GM12878 (cell line): Measurements from ENCODE around the gene CNR2. TPM values are rescaled to one million over a fixed set of nuclear protein-coding genes. Genes with fewer than 3 reads are reported as not detected.

Source experiments
- ATAC-seq: fragments of 200-7000 bp; cut with Tn5 transposase; 3 replicates; pipeline ENCODE4 v1.9.1; 2020; ENCODE audit warnings: mild to moderate bottlenecking, moderate library complexity
- BruUV-seq: library from RNA; stranded (reverse); fragments of 400-500 nt; replicated peaks from 2 replicates; lab custom pipeline; 2021; lab: Mats Ljungman, UMichigan
- CTCF ChIA-PET: fragments of 300-600 bp; sonication (Branson Sonifier 250); formaldehyde crosslinking; extraction: SDS; loops from one replicate; lab custom pipeline; 2021; ENCODE audit warnings: inconsistent platforms; lab: Yijun Ruan, JAX
- POLR2A ChIA-PET: fragments of 350-600 bp; formaldehyde crosslinking; extraction: SDS; loops from one replicate; lab custom pipeline; 2021; ENCODE audit warnings: inconsistent platforms; lab: Charles Lee
- RAD21 ChIA-PET: fragments of 300-600 bp; sonication (Branson Sonifier 250); formaldehyde crosslinking; loops from one replicate; lab custom pipeline; 2023; ENCODE audit warnings: antibody characterized with exemption; ENCODE audit not compliant: unreplicated experiment; lab: Charles Lee
- SMC1A ChIA-PET: fragments of 300-600 bp; sonication (Branson Sonifier 250); formaldehyde crosslinking; loops from one replicate; lab custom pipeline; 2023; ENCODE audit not compliant: unreplicated experiment, uncharacterized antibody; lab: Charles Lee
- DNase-seq: peaks from one replicate; pipeline ENCODE4 v3.0.0-alpha.2; 2011; ENCODE audit warnings: low read depth, low spot score
- FAIRE-seq: peaks from 3 replicates; lab custom pipeline; 2011; peaks lifted over from hg19 to GRCh38; lab: Jason Lieb, UNC
- H2AFZ ChIP-seq: 2 replicates; pipeline ENCODE4 v1.6.0; 2011; ENCODE audit warnings: low read depth, low read length, control low read depth; ENCODE audit not compliant: control insufficient read depth
- H3K27ac ChIP-seq: 2 replicates; pipeline ENCODE4 v1.5.1; 2011; ENCODE audit warnings: control low read depth; ENCODE audit not compliant: control insufficient read depth, insufficient read depth
- H3K27me3 ChIP-seq, 2 experiments: replicated peaks in 1 of 2; 2 replicates each; pipeline versions ENCODE4 v1.6.0 to v1.6.1; 2011; ENCODE audit warnings: low read length in 1 of 2; ENCODE audit not compliant: control insufficient read depth in 2 of 2, insufficient read depth in 2 of 2
- H3K36me3 ChIP-seq, 2 experiments: 2 replicates each; pipeline ENCODE4 v1.5.1; 2011; ENCODE audit warnings: low read length in 1 of 2; ENCODE audit not compliant: control insufficient read depth in 2 of 2, insufficient read depth in 2 of 2
- H3K4me1 ChIP-seq: 2 replicates; pipeline ENCODE4 v1.6.1; 2011; ENCODE audit warnings: mild to moderate bottlenecking, low read length, moderate library complexity, mixed read lengths; ENCODE audit not compliant: control insufficient read depth, insufficient read depth
- H3K4me2 ChIP-seq: 2 replicates; pipeline ENCODE4 v1.6.0; 2011; ENCODE audit warnings: control low read depth; ENCODE audit not compliant: control insufficient read depth, insufficient read depth
- H3K4me3 ChIP-seq: fragments of 200-600 bp; sonication (generic); 2 replicates; pipeline ENCODE4 v1.5.1; 2016
- H3K79me2 ChIP-seq: 2 replicates; pipeline ENCODE4 v1.6.0; 2011; ENCODE audit warnings: low read length; ENCODE audit not compliant: control insufficient read depth, insufficient read depth
- H3K9ac ChIP-seq: 2 replicates; pipeline ENCODE4 v1.8.0; 2011; ENCODE audit warnings: low read length, control low read depth, mixed read lengths; ENCODE audit not compliant: control insufficient read depth, insufficient read depth
- H3K9me3 ChIP-seq: replicated peaks from 3 replicates; pipeline ENCODE4 v1.5.1; 2011; ENCODE audit warnings: mild to moderate bottlenecking, low read length; ENCODE audit not compliant: control insufficient read depth, insufficient read depth
- H4K20me1 ChIP-seq: 2 replicates; pipeline ENCODE4 v1.6.0; 2011; ENCODE audit not compliant: control insufficient read depth, insufficient read depth
- CBFB ChIP-seq: IDR thresholded peaks from 2 replicates; pipeline ENCODE4 v1.6.1; 2016; ENCODE audit warnings: antibody characterized with exemption, low read depth
- HDAC6 ChIP-seq: fragments of 200-600 bp; sonication (generic); IDR thresholded peaks from one replicate; pipeline ENCODE4 v1.8.0; 2017; ENCODE audit warnings: antibody characterized with exemption; ENCODE audit not compliant: unreplicated experiment
- KLF5 ChIP-seq: fragments of 450-650 bp; IDR thresholded peaks from 2 replicates; pipeline ENCODE4 v1.6.1; 2014; ENCODE audit warnings: mild to moderate bottlenecking; ENCODE audit not compliant: partially characterized antibody
- NFXL1 ChIP-seq: fragments of 450-650 bp; IDR thresholded peaks from 2 replicates; pipeline ENCODE4 v1.6.1; 2017; ENCODE audit warnings: antibody characterized with exemption, mild to moderate bottlenecking, borderline replicate concordance
- RUNX3 ChIP-seq: IDR thresholded peaks from 2 replicates; pipeline ENCODE4 v1.6.1; 2012; ENCODE audit warnings: low read length, inconsistent platforms
- SMAD5 ChIP-seq: IDR thresholded peaks from 2 replicates; pipeline ENCODE4 v1.6.1; 2016; ENCODE audit warnings: antibody characterized with exemption, low read depth
- TARDBP ChIP-seq: IDR thresholded peaks from 2 replicates; pipeline ENCODE4 v1.6.1; 2016; ENCODE audit warnings: borderline replicate concordance
- TBL1XR1 ChIP-seq: IDR thresholded peaks from 2 replicates; pipeline ENCODE4 v1.6.1; 2012; ENCODE audit warnings: low read depth, low read length, improper control_type of control experiment
- WGBS: methylation state at CpG from one replicate; pipeline ENCODE4 v1.1.6; 2016; ENCODE audit warnings: low lambda C conversion rate; ENCODE audit not compliant: insufficient replicate concordance, insufficient coverage; ENCODE audit errors: missing lambda C conversion rate; 5-methylcytosine and 5-hydroxymethylcytosine counted together
- in situ Hi-C: fragments of 300-500 bp; cut with MboI; formaldehyde crosslinking; loops from 9 replicates; pipeline ENCODE4 v1.14.3; 2018; ENCODE audit warnings: mixed read lengths
- intact Hi-C: fragments of 100-400 bp; cut with micrococcal nuclease; formaldehyde crosslinking; loops from one replicate; pipeline ENCODE4 v1.14.2; 2022; ENCODE audit not compliant: unreplicated experiment
- microRNA counts: library from miRNA; unstranded; fragments of <30 nt; microRNA quantifications from one replicate; lab custom pipeline; 2016
- microRNA-seq: library from miRNA; unstranded; fragments of <30 nt; microRNA quantifications from one replicate; pipeline ENCODE4, GENCODE V29; 2018
- polyA plus RNA-seq, 11 experiments: library from polyadenylated mRNA; depleted of rRNA in 4 of 11; unstranded in 6 of 11; stranded (reverse) in 5 of 11; fragments of >200 nt; fragmentation: Nextera tagmentation in 4 of 11; fragmentation: Illumina TruSeq in 1 of 11; extraction: Ambion mirVana in 4 of 11; extraction: Trizol in 1 of 11; gene quantifications; 1 replicate in 1 of 11; 2 replicates in 10 of 11; pipeline versions ENCODE4 v1.2.1 to v1.2.3, GENCODE V29; 2011 to 2016; ENCODE audit warnings: inconsistent platforms in 2 of 11, missing spikeins in 2 of 11, low read depth in 1 of 11
- small RNA-seq: library from RNA; depleted of rRNA; stranded (forward); fragments of <200 nt; gene quantifications from one replicate; pipeline ENCODE3, GENCODE V24; 2014
- total RNA-seq, 4 experiments: library from RNA; depleted of rRNA in 3 of 4; stranded (reverse); fragments of >200 nt in 3 of 4; fragmentation: Illumina TruSeq in 1 of 4; extraction: Trizol in 1 of 4; gene quantifications; 2 replicates each; pipeline versions ENCODE4 v1.2.1 to v1.2.3, GENCODE V29; 2013 to 2021
- TF ChIP-seq, protein P1 (sequence below): IDR thresholded peaks from 2 replicates; pipeline ENCODE4 v1.6.1; 2011; ENCODE audit warnings: borderline replicate concordance, low read depth, mild to moderate bottlenecking, moderate library complexity, low read length; ENCODE audit not compliant: insufficient read depth, poor library complexity, severe bottlenecking

The CNR2 gene
- total and polyA plus RNA-seq, 10 of the 15 experiments (the other 5 are each of a cell fraction or from before 2014, with no cell fraction given), result 0.46 to 19.8 (median 12.2) TPM

- TF ChIP-seq, protein P1, sequence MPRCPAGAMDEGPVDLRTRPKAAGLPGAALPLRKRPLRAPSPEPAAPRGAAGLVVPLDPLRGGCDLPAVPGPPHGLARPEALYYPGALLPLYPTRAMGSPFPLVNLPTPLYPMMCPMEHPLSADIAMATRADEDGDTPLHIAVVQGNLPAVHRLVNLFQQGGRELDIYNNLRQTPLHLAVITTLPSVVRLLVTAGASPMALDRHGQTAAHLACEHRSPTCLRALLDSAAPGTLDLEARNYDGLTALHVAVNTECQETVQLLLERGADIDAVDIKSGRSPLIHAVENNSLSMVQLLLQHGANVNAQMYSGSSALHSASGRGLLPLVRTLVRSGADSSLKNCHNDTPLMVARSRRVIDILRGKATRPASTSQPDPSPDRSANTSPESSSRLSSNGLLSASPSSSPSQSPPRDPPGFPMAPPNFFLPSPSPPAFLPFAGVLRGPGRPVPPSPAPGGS, result no peak
- TF ChIP-seq KLF5, result no peak
These were observed 88.5 kb downstream of the CNR2 start (continued) for GRCh38 chr1:23824711-23825075.

- WGBS, result 98% methylated on average over 6 of the region's 7 CpGs
- ChIA-PET RAD21 (interaction anchor here (1.0 to 2.4 kb wide), 4 partner anchors 13 to 186 kb away, joined by 3 to 16 read pairs (median 4); partner anchors contain the start of gene CNR2), SMC1A (interaction anchor here (0.5 to 2.0 kb wide), 11 partner anchors 8 to 326 kb away, joined by 3 to 9 read pairs (median 4); no protein-coding TSS in a partner anchor), CTCF (interaction anchor here (1.0 to 8.3 kb wide), 3 partner anchors 7 to 32 kb away, joined by 3 to 74 read pairs (median 8); no protein-coding TSS in a partner anchor), POLR2A (interaction anchor here (0.6 to 3.5 kb wide), 6 partner anchors 14 to 87 kb away, joined by 3 to 22 read pairs (median 4); partner anchors contain the start of gene PITHD1)
- Histone ChIP-seq H3K27me3 (no peaks in the 10 kb centered on the region), H3K4me2 (peak overlapping the region; percentile 84), H3K79me2 (peaks cover 10% of the 10 kb centered on the region), H3K36me3 (no peaks in the 10 kb centered on the region), H3K27ac (no peak overlapping the region), H4K20me1 (no peaks in the 10 kb centered on the region), H3K9ac (no peak overlapping the region), H3K4me1 (no peaks in the 10 kb centered on the region), H3K4me3 (peak overlapping the region; percentile 83; the same call in 1 of the 2 replicates), H3K9me3 (no peaks in the 10 kb centered on the region), H2AFZ (no peak overlapping the region)
- no peak for ATAC-seq
- FAIRE-seq, result no peak
- no peak for TF ChIP-seq NFXL1
- TF ChIP-seq RUNX3, result no peak
- TF ChIP-seq SMAD5, result no peak
- no peak for TF ChIP-seq CBFB
- TF ChIP-seq HDAC6, result no peak
- no peak for TF ChIP-seq TBL1XR1
- TF ChIP-seq TARDBP, result no peak
- no peak for DNase-seq
- in situ Hi-C loops (no loop called here), intact Hi-C loops (no loop called here)
- no TSS peak for BruUV-seq
These were observed 89.4 kb downstream of the CNR2 start for GRCh38 chr1:23823767-23824166.

MicroRNA genes within 50 kb of the gene (microRNA counts, 767-probe panel; counts per million panel counts)
- microRNA hsa-miR-378f (lab: Ali Mortazavi, UCI), result 55.3 counts per million

Small RNAs within 50 kb of the gene (microRNA-seq; reads per million reads assigned to microRNA genes)
- not detected for gene MIR378F

Small RNAs within 50 kb of the gene (small RNA-seq; reads per million reads assigned to genes)
- not detected for gene MIR378F

Other genes with a start within 250 kb of the CNR2 start
Only the 7 nearest of the 11 such genes appear.
- gene PITHD1, start 134.9 kb downstream of the CNR2 start, total RNA-seq (2014; rRNA removed), result 75.6 and 81.1 TPM in 2 replicates
- 64.2 and 68.6 TPM in 2 replicates for gene PITHD1, start 134.9 kb downstream of the CNR2 start, total RNA-seq (2014; rRNA removed; fragmentation: Illumina TruSeq; extraction: Trizol)
- gene PITHD1, start 134.9 kb downstream of the CNR2 start, total RNA-seq (2021), result 61.7 and 65.5 TPM in 2 replicates
- gene PITHD1, start 134.9 kb downstream of the CNR2 start, polyA plus RNA-seq (2011; rRNA removed), result 80.5 and 82.2 TPM in 2 replicates
- gene PITHD1, start 134.9 kb downstream of the CNR2 start, polyA plus RNA-seq (2014; fragmentation: Illumina TruSeq; extraction: Trizol), result 64.4 and 69.9 TPM in 2 replicates
- gene PITHD1, start 134.9 kb downstream of the CNR2 start, polyA plus RNA-seq (2014; fragmentation: Nextera tagmentation; extraction: Ambion mirVana), result 10 to 100 TPM; 23.7 to 43.3 TPM
- gene PITHD1, start 134.9 kb downstream of the CNR2 start, polyA plus RNA-seq (2014; rRNA removed), result 69.6 and 72.6 TPM in 2 replicates
- 10 to 100 TPM; 64.8 to 73.2 TPM for gene PITHD1, start 134.9 kb downstream of the CNR2 start, polyA plus RNA-seq (2016; fragmentation: Nextera tagmentation; extraction: Ambion mirVana)
- 94.0 and 107 TPM in 2 replicates for gene LYPLA2, start 122.2 kb downstream of the CNR2 start, total RNA-seq (2014; rRNA removed)
- 28.8 and 30.1 TPM in 2 replicates for gene LYPLA2, start 122.2 kb downstream of the CNR2 start, total RNA-seq (2014; rRNA removed; fragmentation: Illumina TruSeq; extraction: Trizol)
- 77.0 and 79.6 TPM in 2 replicates for gene LYPLA2, start 122.2 kb downstream of the CNR2 start, total RNA-seq (2021)
- gene LYPLA2, start 122.2 kb downstream of the CNR2 start, polyA plus RNA-seq (2011; rRNA removed), result 21.9 and 41.5 TPM in 2 replicates
- gene LYPLA2, start 122.2 kb downstream of the CNR2 start, polyA plus RNA-seq (2014; fragmentation: Illumina TruSeq; extraction: Trizol), result 15.5 and 47.7 TPM in 2 replicates
- 1 to 10 TPM; 2.7 to 5.9 TPM for gene LYPLA2, start 122.2 kb downstream of the CNR2 start, polyA plus RNA-seq (2014; fragmentation: Nextera tagmentation; extraction: Ambion mirVana)
- gene LYPLA2, start 122.2 kb downstream of the CNR2 start, polyA plus RNA-seq (2014; rRNA removed), result 110 and 131 TPM in 2 replicates
- gene LYPLA2, start 122.2 kb downstream of the CNR2 start, polyA plus RNA-seq (2016; fragmentation: Nextera tagmentation; extraction: Ambion mirVana), result 100 to 1,000 TPM; 116 to 129 TPM
- 46.8 and 51.6 TPM in 2 replicates for gene GALE, start 112.6 kb downstream of the CNR2 start, total RNA-seq (2014; rRNA removed)
- gene GALE, start 112.6 kb downstream of the CNR2 start, total RNA-seq (2014; rRNA removed; fragmentation: Illumina TruSeq; extraction: Trizol), result 24.2 and 27.6 TPM in 2 replicates
- gene GALE, start 112.6 kb downstream of the CNR2 start, total RNA-seq (2021), result 41.7 and 47.5 TPM in 2 replicates
- gene GALE, start 112.6 kb downstream of the CNR2 start, polyA plus RNA-seq (2011; rRNA removed), result 14.5 and 23.8 TPM in 2 replicates
- gene GALE, start 112.6 kb downstream of the CNR2 start, polyA plus RNA-seq (2014; fragmentation: Illumina TruSeq; extraction: Trizol), result 23.6 and 34.0 TPM in 2 replicates
- 1 to 10 TPM; 4.2 to 10.0 TPM for gene GALE, start 112.6 kb downstream of the CNR2 start, polyA plus RNA-seq (2014; fragmentation: Nextera tagmentation; extraction: Ambion mirVana)
- 50.2 and 50.8 TPM in 2 replicates for gene GALE, start 112.6 kb downstream of the CNR2 start, polyA plus RNA-seq (2014; rRNA removed)
- 10 to 100 TPM; 72.2 to 93.7 TPM for gene GALE, start 112.6 kb downstream of the CNR2 start, polyA plus RNA-seq (2016; fragmentation: Nextera tagmentation; extraction: Ambion mirVana)
- 34.2 and 35.9 TPM in 2 replicates for gene HMGCL, start 87.9 kb downstream of the CNR2 start, total RNA-seq (2014; rRNA removed)
- gene HMGCL, start 87.9 kb downstream of the CNR2 start, total RNA-seq (2014; rRNA removed; fragmentation: Illumina TruSeq; extraction: Trizol), result 29.4 and 34.0 TPM in 2 replicates
- gene HMGCL, start 87.9 kb downstream of the CNR2 start, total RNA-seq (2021), result 29.4 and 33.1 TPM in 2 replicates
- 30.6 and 35.5 TPM in 2 replicates for gene HMGCL, start 87.9 kb downstream of the CNR2 start, polyA plus RNA-seq (2011; rRNA removed)
- 28.0 and 34.2 TPM in 2 replicates for gene HMGCL, start 87.9 kb downstream of the CNR2 start, polyA plus RNA-seq (2014; fragmentation: Illumina TruSeq; extraction: Trizol)
- 100 to 1,000 TPM in 1 of 2 experiments, 10 to 100 TPM in 1; 75.9 to 127 TPM for gene HMGCL, start 87.9 kb downstream of the CNR2 start, polyA plus RNA-seq (2014; fragmentation: Nextera tagmentation; extraction: Ambion mirVana)
- gene HMGCL, start 87.9 kb downstream of the CNR2 start, polyA plus RNA-seq (2014; rRNA removed), result 32.1 and 37.3 TPM in 2 replicates
- gene HMGCL, start 87.9 kb downstream of the CNR2 start, polyA plus RNA-seq (2016; fragmentation: Nextera tagmentation; extraction: Ambion mirVana), result 10 to 100 TPM; 40.1 to 40.5 TPM
- gene FUCA1, start 45.1 kb downstream of the CNR2 start, total RNA-seq (2014; rRNA removed), result 53.7 and 59.5 TPM in 2 replicates
- gene FUCA1, start 45.1 kb downstream of the CNR2 start, total RNA-seq (2014; rRNA removed; fragmentation: Illumina TruSeq; extraction: Trizol), result 51.4 and 54.4 TPM in 2 replicates
- gene FUCA1, start 45.1 kb downstream of the CNR2 start, total RNA-seq (2021), result 41.3 and 42.4 TPM in 2 replicates
- 51.6 and 65.1 TPM in 2 replicates for gene FUCA1, start 45.1 kb downstream of the CNR2 start, polyA plus RNA-seq (2011; rRNA removed)
- 55.9 and 61.5 TPM in 2 replicates for gene FUCA1, start 45.1 kb downstream of the CNR2 start, polyA plus RNA-seq (2014; fragmentation: Illumina TruSeq; extraction: Trizol)
- gene FUCA1, start 45.1 kb downstream of the CNR2 start, polyA plus RNA-seq (2014; fragmentation: Nextera tagmentation; extraction: Ambion mirVana), result 10 to 100 TPM; 33.3 to 41.8 TPM
- 39.6 and 49.9 TPM in 2 replicates for gene FUCA1, start 45.1 kb downstream of the CNR2 start, polyA plus RNA-seq (2014; rRNA removed)
- gene FUCA1, start 45.1 kb downstream of the CNR2 start, polyA plus RNA-seq (2016; fragmentation: Nextera tagmentation; extraction: Ambion mirVana), result 100 to 1,000 TPM; 112 to 117 TPM
- 106 and 125 TPM in 2 replicates for gene PNRC2, start 46.5 kb upstream of the CNR2 start, total RNA-seq (2014; rRNA removed)
- gene PNRC2, start 46.5 kb upstream of the CNR2 start, total RNA-seq (2014; rRNA removed; fragmentation: Illumina TruSeq; extraction: Trizol), result 170 and 171 TPM in 2 replicates
- gene PNRC2, start 46.5 kb upstream of the CNR2 start, total RNA-seq (2021), result 172 and 178 TPM in 2 replicates
- gene PNRC2, start 46.5 kb upstream of the CNR2 start, polyA plus RNA-seq (2011; rRNA removed), result 155 and 222 TPM in 2 replicates
- 205 and 249 TPM in 2 replicates for gene PNRC2, start 46.5 kb upstream of the CNR2 start, polyA plus RNA-seq (2014; fragmentation: Illumina TruSeq; extraction: Trizol)
- gene PNRC2, start 46.5 kb upstream of the CNR2 start, polyA plus RNA-seq (2014; fragmentation: Nextera tagmentation; extraction: Ambion mirVana), result 100 to 1,000 TPM; 135 to 140 TPM
- gene PNRC2, start 46.5 kb upstream of the CNR2 start, polyA plus RNA-seq (2014; rRNA removed), result 105 and 137 TPM in 2 replicates
- 100 to 1,000 TPM; 179 to 180 TPM for gene PNRC2, start 46.5 kb upstream of the CNR2 start, polyA plus RNA-seq (2016; fragmentation: Nextera tagmentation; extraction: Ambion mirVana)
- gene SRSF10, start 67.0 kb upstream of the CNR2 start, total RNA-seq (2014; rRNA removed), result 157 and 186 TPM in 2 replicates
- gene SRSF10, start 67.0 kb upstream of the CNR2 start, total RNA-seq (2014; rRNA removed; fragmentation: Illumina TruSeq; extraction: Trizol), result 258 and 268 TPM in 2 replicates
- 160 and 163 TPM in 2 replicates for gene SRSF10, start 67.0 kb upstream of the CNR2 start, total RNA-seq (2021)
- 252 and 372 TPM in 2 replicates for gene SRSF10, start 67.0 kb upstream of the CNR2 start, polyA plus RNA-seq (2011; rRNA removed)
- 274 and 347 TPM in 2 replicates for gene SRSF10, start 67.0 kb upstream of the CNR2 start, polyA plus RNA-seq (2014; fragmentation: Illumina TruSeq; extraction: Trizol)
- 100 to 1,000 TPM; 166 to 187 TPM for gene SRSF10, start 67.0 kb upstream of the CNR2 start, polyA plus RNA-seq (2014; fragmentation: Nextera tagmentation; extraction: Ambion mirVana)
- 173 and 192 TPM in 2 replicates for gene SRSF10, start 67.0 kb upstream of the CNR2 start, polyA plus RNA-seq (2014; rRNA removed)
- 100 to 1,000 TPM; 262 to 279 TPM for gene SRSF10, start 67.0 kb upstream of the CNR2 start, polyA plus RNA-seq (2016; fragmentation: Nextera tagmentation; extraction: Ambion mirVana)